HEK293 (cell line): ENCODE measurements around the gene HNRNPH1.
"Not testable (repeated sequence)": the region's sequence is repeated elsewhere in the genome, so short reads cannot be mapped to it uniquely, and the experiment has no call there.

Source experiments
- KLF10 ChIP-seq: fragments of 450-650 bp; IDR thresholded peaks from 2 replicates; pipeline ENCODE4 v1.5.1; 2018; ENCODE audit warnings: missing biosample characterization, mild to moderate bottlenecking, missing genetic modification characterization
- YY2 ChIP-seq: fragments of 450-650 bp; formaldehyde crosslinking; IDR thresholded peaks from 2 replicates; pipeline ENCODE4 v1.5.1; 2016; ENCODE audit warnings: missing biosample characterization, missing genetic modification characterization
- ZEB2 ChIP-seq: fragments of 450-650 bp; formaldehyde crosslinking; IDR thresholded peaks from 2 replicates; pipeline ENCODE4 v1.5.1; 2016; ENCODE audit warnings: missing biosample characterization, missing genetic modification characterization
- ZNF121 ChIP-seq: fragments of 450-650 bp; formaldehyde crosslinking; IDR thresholded peaks from 2 replicates; pipeline ENCODE4 v1.5.1; 2016; ENCODE audit warnings: missing biosample characterization, missing genetic modification characterization
- ZNF248 ChIP-seq: fragments of 450-650 bp; formaldehyde crosslinking; IDR thresholded peaks from 2 replicates; pipeline ENCODE4 v1.5.1; 2017; ENCODE audit warnings: missing biosample characterization, missing genetic modification characterization
- ZNF274 ChIP-seq, 2 experiments: fragments of 200-500 bp in 1 of 2; fragments of 450-650 bp in 1 of 2; sonication (Bioruptor generic) in 1 of 2; formaldehyde crosslinking in 1 of 2; IDR thresholded peaks; 2 replicates each; pipeline versions ENCODE4 v1.5.1 to v1.6.1; 2014 to 2016; ENCODE audit warnings: borderline replicate concordance in 1 of 2, inconsistent platforms in 1 of 2, low read length in 1 of 2, missing biosample characterization in 1 of 2, missing genetic modification characterization in 1 of 2
- ZNF571 ChIP-seq: fragments of 450-650 bp; formaldehyde crosslinking; IDR thresholded peaks from 2 replicates; pipeline ENCODE4 v1.5.0; 2017; ENCODE audit warnings: missing biosample characterization, missing genetic modification characterization
- ZNF629 ChIP-seq: fragments of 450-650 bp; formaldehyde crosslinking; IDR thresholded peaks from 2 replicates; pipeline ENCODE4 v1.5.1; 2017; ENCODE audit warnings: missing biosample characterization, missing genetic modification characterization
- ZNF777 ChIP-seq: fragments of 450-650 bp; formaldehyde crosslinking; IDR thresholded peaks from 2 replicates; pipeline ENCODE4 v1.5.1; 2017; ENCODE audit warnings: missing biosample characterization, missing genetic modification characterization, borderline replicate concordance
- TF ChIP-seq, protein P1 (sequence below): fragments of 450-650 bp; formaldehyde crosslinking; IDR thresholded peaks from 2 replicates; pipeline ENCODE4 v1.5.1; 2016; ENCODE audit warnings: missing biosample characterization, missing genetic modification characterization
- TF ChIP-seq, protein P2 (sequence below): fragments of 450-650 bp; formaldehyde crosslinking; conservative IDR thresholded peaks from 2 replicates; pipeline ENCODE4 v1.5.1; 2016; ENCODE audit warnings: low read depth, missing biosample characterization, missing genetic modification characterization

DNA sequence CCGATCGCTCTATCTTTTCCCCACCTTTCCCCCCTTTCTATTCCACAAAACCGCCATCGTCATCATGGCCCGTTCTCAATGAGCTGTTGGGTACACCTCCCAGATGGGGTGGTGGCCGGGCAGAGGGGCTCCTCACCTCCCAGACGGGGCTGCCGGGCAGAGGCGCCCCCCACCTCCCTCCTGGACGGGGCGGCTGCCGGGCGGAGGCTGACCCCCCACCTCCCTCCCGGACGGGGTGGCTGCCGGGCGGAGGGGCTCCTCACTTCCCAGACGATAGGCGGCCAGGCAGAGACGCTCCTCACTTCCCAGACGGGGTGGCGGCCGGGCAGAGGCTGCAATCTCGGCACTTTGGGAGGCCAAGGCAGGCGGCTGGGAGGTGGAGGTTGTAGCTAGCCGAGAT lies 26.8 kb upstream of the HNRNPH1 start:
- TF ChIP-seq, protein P1, sequence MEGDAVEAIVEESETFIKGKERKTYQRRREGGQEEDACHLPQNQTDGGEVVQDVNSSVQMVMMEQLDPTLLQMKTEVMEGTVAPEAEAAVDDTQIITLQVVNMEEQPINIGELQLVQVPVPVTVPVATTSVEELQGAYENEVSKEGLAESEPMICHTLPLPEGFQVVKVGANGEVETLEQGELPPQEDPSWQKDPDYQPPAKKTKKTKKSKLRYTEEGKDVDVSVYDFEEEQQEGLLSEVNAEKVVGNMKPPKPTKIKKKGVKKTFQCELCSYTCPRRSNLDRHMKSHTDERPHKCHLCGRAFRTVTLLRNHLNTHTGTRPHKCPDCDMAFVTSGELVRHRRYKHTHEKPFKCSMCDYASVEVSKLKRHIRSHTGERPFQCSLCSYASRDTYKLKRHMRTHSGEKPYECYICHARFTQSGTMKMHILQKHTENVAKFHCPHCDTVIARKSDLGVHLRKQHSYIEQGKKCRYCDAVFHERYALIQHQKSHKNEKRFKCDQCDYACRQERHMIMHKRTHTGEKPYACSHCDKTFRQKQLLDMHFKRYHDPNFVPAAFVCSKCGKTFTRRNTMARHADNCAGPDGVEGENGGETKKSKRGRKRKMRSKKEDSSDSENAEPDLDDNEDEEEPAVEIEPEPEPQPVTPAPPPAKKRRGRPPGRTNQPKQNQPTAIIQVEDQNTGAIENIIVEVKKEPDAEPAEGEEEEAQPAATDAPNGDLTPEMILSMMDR, result not testable (repeated sequence)
- TF ChIP-seq ZNF248 (tag by site-specific recombination); YY2 (tag by site-specific recombination); KLF10 (tag by site-specific recombination); ZNF629 (tag by site-specific recombination); ZNF571; ZNF121 (tag by site-specific recombination); ZNF777; ZNF274 (IDR thresholded peaks at IDR 0.05; ENCODE audit: low read length); ZNF274 (tag by site-specific recombination; IDR thresholded peaks at IDR 0.05; ENCODE audit: borderline replicate concordance); ZEB2 (tag by site-specific recombination): not testable (repeated sequence)
- TF ChIP-seq, protein P2, sequence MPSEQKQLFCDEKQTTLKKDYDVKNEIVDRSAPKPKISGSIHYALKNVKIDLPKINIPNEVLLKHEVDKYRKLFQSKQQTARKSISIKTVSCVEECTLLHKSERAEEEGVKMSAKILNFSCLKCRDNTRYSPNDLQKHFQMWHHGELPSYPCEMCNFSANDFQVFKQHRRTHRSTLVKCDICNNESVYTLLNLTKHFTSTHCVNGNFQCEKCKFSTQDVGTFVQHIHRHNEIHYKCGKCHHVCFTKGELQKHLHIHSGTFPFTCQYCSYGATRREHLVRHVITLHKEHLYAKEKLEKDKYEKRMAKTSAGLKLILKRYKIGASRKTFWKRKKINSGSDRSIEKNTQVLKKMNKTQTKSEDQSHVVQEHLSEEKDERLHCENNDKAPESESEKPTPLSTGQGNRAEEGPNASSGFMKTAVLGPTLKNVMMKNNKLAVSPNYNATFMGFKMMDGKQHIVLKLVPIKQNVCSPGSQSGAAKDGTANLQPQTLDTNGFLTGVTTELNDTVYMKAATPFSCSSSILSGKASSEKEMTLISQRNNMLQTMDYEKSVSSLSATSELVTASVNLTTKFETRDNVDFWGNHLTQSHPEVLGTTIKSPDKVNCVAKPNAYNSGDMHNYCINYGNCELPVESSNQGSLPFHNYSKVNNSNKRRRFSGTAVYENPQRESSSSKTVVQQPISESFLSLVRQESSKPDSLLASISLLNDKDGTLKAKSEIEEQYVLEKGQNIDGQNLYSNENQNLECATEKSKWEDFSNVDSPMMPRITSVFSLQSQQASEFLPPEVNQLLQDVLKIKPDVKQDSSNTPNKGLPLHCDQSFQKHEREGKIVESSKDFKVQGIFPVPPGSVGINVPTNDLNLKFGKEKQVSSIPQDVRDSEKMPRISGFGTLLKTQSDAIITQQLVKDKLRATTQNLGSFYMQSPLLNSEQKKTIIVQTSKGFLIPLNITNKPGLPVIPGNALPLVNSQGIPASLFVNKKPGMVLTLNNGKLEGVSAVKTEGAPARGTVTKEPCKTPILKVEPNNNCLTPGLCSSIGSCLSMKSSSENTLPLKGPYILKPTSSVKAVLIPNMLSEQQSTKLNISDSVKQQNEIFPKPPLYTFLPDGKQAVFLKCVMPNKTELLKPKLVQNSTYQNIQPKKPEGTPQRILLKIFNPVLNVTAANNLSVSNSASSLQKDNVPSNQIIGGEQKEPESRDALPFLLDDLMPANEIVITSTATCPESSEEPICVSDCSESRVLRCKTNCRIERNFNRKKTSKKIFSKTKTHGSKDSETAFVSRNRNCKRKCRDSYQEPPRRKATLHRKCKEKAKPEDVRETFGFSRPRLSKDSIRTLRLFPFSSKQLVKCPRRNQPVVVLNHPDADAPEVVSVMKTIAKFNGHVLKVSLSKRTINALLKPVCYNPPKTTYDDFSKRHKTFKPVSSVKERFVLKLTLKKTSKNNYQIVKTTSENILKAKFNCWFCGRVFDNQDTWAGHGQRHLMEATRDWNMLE (tag by site-specific recombination), result not testable (repeated sequence)
